ENCODE data around the gene CEACAM19. TPM values are rescaled to one million over a fixed set of nuclear protein-coding genes. Genes with fewer than 3 reads are reported as not detected.

Gene CEACAM19
- total and polyA plus RNA-seq, 8 donors = 2.4 to 27.7 (median 5.3) TPM

DNA sequence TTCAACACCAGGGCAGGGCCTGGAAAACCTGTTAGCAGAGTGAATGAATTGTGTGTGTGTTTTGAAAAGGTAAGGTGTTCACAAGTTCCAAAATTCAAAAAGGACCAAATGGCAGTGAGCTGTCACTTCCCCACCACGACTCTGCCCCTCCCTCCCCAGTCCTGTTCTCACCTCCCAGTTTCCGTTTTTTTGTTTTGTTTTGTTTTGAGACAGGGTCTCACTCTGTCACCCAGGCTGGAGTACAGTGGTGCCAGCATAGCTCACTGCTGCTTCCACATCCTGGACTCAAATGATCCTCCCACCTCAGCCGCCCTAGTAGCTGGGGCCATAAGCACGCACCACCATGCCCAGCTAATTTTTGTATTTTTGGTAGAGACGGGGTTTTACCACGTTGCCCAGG is 56.9 kb downstream of the CEACAM19 start:
- no peaks in the 10 kb centered on the region for H3K9me3 ChIP-seq
- intact Hi-C loops (cut with DNase I) = no loop called here
- 74 to 84% methylated on average over 6 of the region's 6 CpGs for WGBS, 2 donors
- DNase-seq (no peak), ATAC-seq (no peak), FAIRE-seq (no peak)
- no peaks in the 10 kb centered on the region for H3K27me3 ChIP-seq
- H3K4me1 ChIP-seq = peaks cover 8 to 18% (median 11%) of the 10 kb centered on the region in 3 donors
- H3K36me3 ChIP-seq = no peaks in the 10 kb centered on the region
- TF ChIP-seq, protein P1, sequence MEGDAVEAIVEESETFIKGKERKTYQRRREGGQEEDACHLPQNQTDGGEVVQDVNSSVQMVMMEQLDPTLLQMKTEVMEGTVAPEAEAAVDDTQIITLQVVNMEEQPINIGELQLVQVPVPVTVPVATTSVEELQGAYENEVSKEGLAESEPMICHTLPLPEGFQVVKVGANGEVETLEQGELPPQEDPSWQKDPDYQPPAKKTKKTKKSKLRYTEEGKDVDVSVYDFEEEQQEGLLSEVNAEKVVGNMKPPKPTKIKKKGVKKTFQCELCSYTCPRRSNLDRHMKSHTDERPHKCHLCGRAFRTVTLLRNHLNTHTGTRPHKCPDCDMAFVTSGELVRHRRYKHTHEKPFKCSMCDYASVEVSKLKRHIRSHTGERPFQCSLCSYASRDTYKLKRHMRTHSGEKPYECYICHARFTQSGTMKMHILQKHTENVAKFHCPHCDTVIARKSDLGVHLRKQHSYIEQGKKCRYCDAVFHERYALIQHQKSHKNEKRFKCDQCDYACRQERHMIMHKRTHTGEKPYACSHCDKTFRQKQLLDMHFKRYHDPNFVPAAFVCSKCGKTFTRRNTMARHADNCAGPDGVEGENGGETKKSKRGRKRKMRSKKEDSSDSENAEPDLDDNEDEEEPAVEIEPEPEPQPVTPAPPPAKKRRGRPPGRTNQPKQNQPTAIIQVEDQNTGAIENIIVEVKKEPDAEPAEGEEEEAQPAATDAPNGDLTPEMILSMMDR (IDR thresholded peaks at IDR 0.05) = no peak
- H3K27ac ChIP-seq = no peak overlapping the region
- no peak overlapping the region for H3K4me3 ChIP-seq

DNA sequence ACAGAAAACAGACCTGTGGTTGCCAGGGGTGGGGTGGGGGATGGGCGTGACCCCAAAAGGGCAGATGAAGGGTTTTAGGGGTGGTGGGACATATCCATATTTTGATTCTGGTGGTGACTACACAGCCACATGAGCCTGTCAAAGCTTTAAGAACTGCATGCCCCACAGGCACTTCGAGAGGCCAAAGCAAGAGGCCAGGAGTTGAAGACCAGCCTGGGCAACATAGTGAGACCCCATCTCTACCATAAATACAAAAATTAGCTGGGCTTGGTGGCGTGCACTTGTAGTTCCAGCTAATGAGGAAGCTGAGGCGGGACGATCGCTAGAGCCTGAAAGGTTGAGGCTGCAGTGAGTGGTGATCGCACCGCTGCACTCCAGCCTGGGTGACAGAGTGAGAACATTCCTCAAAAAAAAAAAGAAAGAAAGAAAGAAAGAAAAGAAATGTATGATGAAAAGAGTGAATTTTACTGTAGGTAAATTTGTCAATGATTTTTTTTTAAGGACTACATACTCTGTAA is 58.3 kb downstream of the CEACAM19 start:
- H3K36me3 ChIP-seq = no peaks in the 10 kb centered on the region
- H3K4me3 ChIP-seq = no peak overlapping the region
- ATAC-seq (no peak), FAIRE-seq (no peak), DNase-seq (no peak)
- TF ChIP-seq, protein P1 (IDR thresholded peaks at IDR 0.05) = no peak
- intact Hi-C loops (cut with DNase I) = no loop called here
- no peak overlapping the region for H3K27ac ChIP-seq
- no peaks in the 10 kb centered on the region for H3K27me3 ChIP-seq
- 93 to 98% methylated on average over 8 of the region's 8 CpGs for WGBS, 2 donors
- H3K9me3 ChIP-seq = no peaks in the 10 kb centered on the region
- peaks cover 0 to 12% (median 10%) of the 10 kb centered on the region in 3 donors for H3K4me1 ChIP-seq

DNA sequence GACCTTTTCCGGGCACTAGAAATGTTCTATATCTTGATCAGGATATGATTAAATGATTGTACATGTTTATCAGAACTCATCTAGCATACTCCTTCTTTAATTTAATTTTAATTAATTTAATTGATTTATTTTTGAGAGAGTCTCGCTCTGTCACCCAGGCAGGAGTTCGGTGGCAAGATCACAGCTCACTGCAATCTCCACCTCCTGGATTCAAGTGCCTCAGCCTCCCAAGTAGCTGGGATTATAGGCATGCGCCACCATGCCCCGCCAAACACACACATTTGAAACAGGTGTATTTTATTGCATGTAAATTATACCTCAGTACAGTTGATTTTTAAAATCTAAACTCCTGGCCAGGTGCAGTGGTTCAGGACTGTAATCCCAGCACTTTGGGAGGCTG is 59.8 kb downstream of the CEACAM19 start:
- no peaks in the 10 kb centered on the region for H3K36me3 ChIP-seq
- 87 to 96% methylated on average over 5 of the region's 5 CpGs for WGBS, 2 donors
- FAIRE-seq (no peak), DNase-seq (no peak), ATAC-seq (no peak)
- H3K4me3 ChIP-seq = no peak overlapping the region
- TF ChIP-seq, protein P1 (IDR thresholded peaks at IDR 0.05) = no peak
- H3K9me3 ChIP-seq = no peaks in the 10 kb centered on the region
- peaks cover 0 to 1% (median 0%) of the 10 kb centered on the region in 3 donors for H3K4me1 ChIP-seq
- H3K27ac ChIP-seq = no peak overlapping the region
- intact Hi-C loops (cut with DNase I) = no loop called here
- H3K27me3 ChIP-seq = no peaks in the 10 kb centered on the region

DNA sequence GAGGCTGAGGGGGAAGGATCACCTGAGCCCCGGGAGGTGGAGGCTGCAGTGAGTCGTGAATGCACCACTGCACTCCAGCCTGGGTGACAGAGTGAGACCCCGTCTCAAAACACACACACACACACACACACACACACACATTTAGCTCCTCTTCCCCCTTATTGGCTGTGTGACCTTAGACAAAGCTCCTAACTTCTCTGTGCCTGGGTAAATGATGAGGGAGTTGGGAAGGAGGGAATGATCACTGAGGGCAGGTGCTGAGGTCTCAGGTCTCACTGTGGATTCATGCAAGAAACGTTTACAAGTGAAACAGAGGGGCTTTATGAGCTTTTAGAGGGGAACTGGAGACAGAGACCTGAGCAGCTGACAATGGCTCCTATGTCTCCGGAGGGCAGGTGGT is 60.3 kb downstream of the CEACAM19 start:
- H3K9me3 ChIP-seq = no peaks in the 10 kb centered on the region
- H3K27me3 ChIP-seq = no peaks in the 10 kb centered on the region
- FAIRE-seq (no peak), DNase-seq (no peak), ATAC-seq (no peak)
- H3K4me3 ChIP-seq = no peak overlapping the region
- TF ChIP-seq, protein P1 (IDR thresholded peaks at IDR 0.05) = no peak
- H3K4me1 ChIP-seq = peaks cover 0 to 4% (median 0%) of the 10 kb centered on the region in 3 donors
- 74 to 75% methylated on average over 5 of the region's 5 CpGs for WGBS, 2 donors
- no peak overlapping the region for H3K27ac ChIP-seq
- H3K36me3 ChIP-seq = no peaks in the 10 kb centered on the region
- intact Hi-C loops (cut with DNase I) = no loop called here

DNA sequence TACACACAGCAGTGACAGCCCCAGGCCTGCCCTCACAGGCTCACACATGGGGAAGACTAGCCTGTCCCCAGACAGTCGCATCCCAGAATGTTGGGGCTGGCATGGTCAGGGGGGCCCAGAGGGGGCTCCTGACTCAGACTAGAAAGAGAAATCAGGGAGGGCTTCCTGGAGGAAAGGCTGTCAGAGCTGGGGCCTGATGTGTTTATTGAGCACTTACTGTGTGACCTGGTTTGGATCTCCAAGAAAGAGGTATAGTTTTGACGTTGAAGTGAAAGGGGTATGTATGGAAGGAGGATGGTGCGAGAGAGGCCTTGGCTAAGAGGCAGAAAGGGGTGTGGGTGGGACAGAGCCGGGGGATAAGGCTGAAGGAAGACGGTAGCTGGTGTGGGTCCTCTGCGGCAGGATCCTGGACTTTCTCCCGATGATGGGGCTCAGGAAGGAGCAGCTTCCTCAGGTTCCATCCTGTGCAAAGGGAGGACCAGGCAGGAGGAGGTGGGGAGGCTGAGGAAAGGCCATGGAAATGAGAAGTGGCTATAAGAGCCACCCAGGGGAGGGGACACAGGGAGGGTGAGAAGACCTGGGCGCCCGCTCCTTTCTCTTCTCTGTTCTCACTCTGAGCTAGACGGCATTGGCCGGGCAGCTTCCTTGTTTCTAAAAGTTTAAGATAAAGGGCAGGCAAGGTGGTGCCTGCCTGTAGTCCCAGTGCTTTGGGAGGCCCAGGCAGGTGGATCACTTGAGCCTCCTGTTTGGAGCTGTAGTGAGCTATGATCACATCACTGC is 61.1 kb downstream of the CEACAM19 start:
- WGBS, 2 donors = 83 to 88% methylated on average over 11 of the region's 11 CpGs
- no peak for FAIRE-seq
- peaks cover 0 to 6% (median 0%) of the 10 kb centered on the region in 3 donors for H3K4me1 ChIP-seq
- intact Hi-C loops (cut with DNase I) = no loop called here
- ATAC-seq = no peak
- TF ChIP-seq, protein P1 (IDR thresholded peaks at IDR 0.05) = no peak
- H3K27me3 ChIP-seq = no peaks in the 10 kb centered on the region
- no peaks in the 10 kb centered on the region for H3K36me3 ChIP-seq
- no peak overlapping the region for H3K4me3 ChIP-seq
- DNase-seq = no peak
- no peaks in the 10 kb centered on the region for H3K9me3 ChIP-seq
- H3K27ac ChIP-seq = no peak overlapping the region
